ENCODE measurements around the gene UBTD2. TPM values are rescaled to one million over a fixed set of nuclear protein-coding genes. Genes with fewer than 3 reads are reported as not detected.

The UBTD2 gene
- polyA plus RNA-seq, 1 donor from 2014 or later, result 89.9 TPM

DNA sequence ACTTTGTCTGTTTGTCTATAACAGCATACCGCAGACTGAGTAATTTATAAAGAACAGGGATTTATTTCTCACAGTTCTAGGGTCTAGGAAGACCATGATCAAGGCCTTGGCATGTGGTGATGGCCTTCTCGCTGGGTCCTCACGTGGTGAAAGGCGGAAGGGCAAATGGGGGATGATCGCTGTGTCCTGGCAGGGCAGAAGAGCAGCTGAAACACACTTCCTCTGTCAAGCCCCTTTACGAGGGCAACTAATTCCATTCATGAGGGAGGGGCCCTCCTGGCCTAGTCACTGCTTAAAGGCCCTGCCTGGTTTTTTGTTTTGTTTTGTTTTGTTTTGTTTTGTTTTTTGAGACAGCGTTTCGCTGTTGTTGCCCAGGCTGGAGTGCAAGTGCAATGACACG, 41.9 kb upstream of the UBTD2 start:
- no peak for TF ChIP-seq RAD21 (conservative IDR thresholded peaks at IDR 0.05)
- TF ChIP-seq TAF1 (IDR thresholded peaks at IDR 0.05; ENCODE audit: low read depth), result no peak
- H3K36me3 ChIP-seq (ENCODE audit: insufficient read depth, low read length), result no peaks in the 10 kb centered on the region
- no peak overlapping the region for H3K27ac ChIP-seq (ENCODE audit: low read length)
- H3K79me2 ChIP-seq (replicated peaks; ENCODE audit: insufficient read depth, low read length), result no peaks in the 10 kb centered on the region
- no peaks in the 10 kb centered on the region for H4K20me1 ChIP-seq (ENCODE audit: insufficient read depth)
- no peaks in the 10 kb centered on the region for H3K27me3 ChIP-seq (ENCODE audit: insufficient read depth, low read depth, low read length)
- no peaks in the 10 kb centered on the region for H3K9me2 ChIP-seq (ENCODE audit: insufficient read depth, low read length)
- H3K4me3 ChIP-seq (ENCODE audit: low read length), result no peak overlapping the region
- H2AFZ ChIP-seq (ENCODE audit: low read depth, low read length), result no peak overlapping the region
- no peak overlapping the region for H3K9ac ChIP-seq (ENCODE audit: low read length)
- H3K9me3 ChIP-seq (ENCODE audit: low read length), result no peaks in the 10 kb centered on the region
- H3F3A ChIP-seq (ENCODE audit: insufficient read depth, low read length, poor library complexity, severe bottlenecking), result no peaks in the 10 kb centered on the region
- no peak overlapping the region for H3K4me2 ChIP-seq (ENCODE audit: low read length)

DNA sequence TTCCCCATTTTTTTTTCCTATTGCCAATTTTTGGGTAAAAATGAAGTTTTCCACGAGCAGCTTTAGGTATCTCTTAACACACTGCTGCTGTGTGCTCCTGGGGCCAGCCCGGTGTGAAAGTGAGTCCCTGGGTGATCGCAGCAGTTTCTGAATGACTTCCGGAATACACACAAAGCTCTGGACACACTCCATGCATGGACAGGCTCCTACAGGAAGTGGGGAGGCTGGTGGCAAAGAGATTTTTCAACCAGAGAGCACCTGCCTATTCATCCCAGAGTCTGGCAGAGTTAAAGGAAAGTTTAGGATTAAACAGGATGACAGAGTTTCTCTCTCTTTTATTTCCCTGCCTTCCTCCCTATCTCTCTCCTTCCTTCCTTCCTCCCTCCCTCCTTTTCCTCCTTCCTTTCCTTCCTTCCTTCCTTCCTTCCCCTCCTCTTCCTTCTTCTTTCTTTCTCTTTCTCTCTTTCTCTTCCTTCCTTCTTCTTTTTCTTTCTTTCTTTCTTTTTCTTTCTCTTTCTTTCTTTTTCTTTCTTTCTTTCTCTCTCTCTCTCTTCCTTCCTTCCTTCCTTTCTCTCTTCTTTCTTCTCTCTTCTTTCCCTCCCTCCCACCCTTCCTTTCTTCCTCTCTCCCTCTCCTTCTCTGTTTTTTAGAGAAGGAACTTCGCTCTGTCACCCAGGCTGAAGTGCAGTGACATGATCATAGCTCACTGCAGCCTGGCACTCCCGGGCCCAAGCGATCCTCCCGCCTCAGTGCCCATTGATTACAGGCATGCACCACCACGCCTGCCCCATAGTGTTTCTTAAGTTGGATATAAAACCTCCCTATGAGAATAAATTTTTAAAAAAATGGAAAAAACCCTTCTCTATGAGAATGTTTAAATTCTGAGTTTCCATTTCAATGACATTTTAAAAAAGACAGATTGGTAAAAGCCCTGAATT, 38.7 kb upstream of the UBTD2 start:
- no peak overlapping the region for H3K4me3 ChIP-seq (ENCODE audit: low read length)
- no peaks in the 10 kb centered on the region for H3F3A ChIP-seq (ENCODE audit: insufficient read depth, low read length, poor library complexity, severe bottlenecking)
- no peak overlapping the region for H2AFZ ChIP-seq (ENCODE audit: low read depth, low read length)

More for the DNA sequence above, 38.7 kb upstream of the UBTD2 start:
- H3K9me2 ChIP-seq (ENCODE audit: insufficient read depth, low read length), result no peaks in the 10 kb centered on the region
- H3K27ac ChIP-seq (ENCODE audit: low read length), result no peak overlapping the region
- H3K36me3 ChIP-seq (ENCODE audit: insufficient read depth, low read length), result no peaks in the 10 kb centered on the region
- H3K79me2 ChIP-seq (replicated peaks; ENCODE audit: insufficient read depth, low read length), result no peaks in the 10 kb centered on the region
- no peak overlapping the region for H3K4me2 ChIP-seq (ENCODE audit: low read length)
- no peak overlapping the region for H3K9ac ChIP-seq (ENCODE audit: low read length)
- H3K27me3 ChIP-seq (ENCODE audit: insufficient read depth, low read depth, low read length), result no peaks in the 10 kb centered on the region
- no peaks in the 10 kb centered on the region for H3K9me3 ChIP-seq (ENCODE audit: low read length)
- no peaks in the 10 kb centered on the region for H4K20me1 ChIP-seq (ENCODE audit: insufficient read depth)
- no peak for TF ChIP-seq EZH2 (IDR thresholded peaks at IDR 0.05; ENCODE audit: borderline replicate concordance, insufficient read depth, low read length, poor library complexity, severe bottlenecking)
- TF ChIP-seq, protein P1, sequence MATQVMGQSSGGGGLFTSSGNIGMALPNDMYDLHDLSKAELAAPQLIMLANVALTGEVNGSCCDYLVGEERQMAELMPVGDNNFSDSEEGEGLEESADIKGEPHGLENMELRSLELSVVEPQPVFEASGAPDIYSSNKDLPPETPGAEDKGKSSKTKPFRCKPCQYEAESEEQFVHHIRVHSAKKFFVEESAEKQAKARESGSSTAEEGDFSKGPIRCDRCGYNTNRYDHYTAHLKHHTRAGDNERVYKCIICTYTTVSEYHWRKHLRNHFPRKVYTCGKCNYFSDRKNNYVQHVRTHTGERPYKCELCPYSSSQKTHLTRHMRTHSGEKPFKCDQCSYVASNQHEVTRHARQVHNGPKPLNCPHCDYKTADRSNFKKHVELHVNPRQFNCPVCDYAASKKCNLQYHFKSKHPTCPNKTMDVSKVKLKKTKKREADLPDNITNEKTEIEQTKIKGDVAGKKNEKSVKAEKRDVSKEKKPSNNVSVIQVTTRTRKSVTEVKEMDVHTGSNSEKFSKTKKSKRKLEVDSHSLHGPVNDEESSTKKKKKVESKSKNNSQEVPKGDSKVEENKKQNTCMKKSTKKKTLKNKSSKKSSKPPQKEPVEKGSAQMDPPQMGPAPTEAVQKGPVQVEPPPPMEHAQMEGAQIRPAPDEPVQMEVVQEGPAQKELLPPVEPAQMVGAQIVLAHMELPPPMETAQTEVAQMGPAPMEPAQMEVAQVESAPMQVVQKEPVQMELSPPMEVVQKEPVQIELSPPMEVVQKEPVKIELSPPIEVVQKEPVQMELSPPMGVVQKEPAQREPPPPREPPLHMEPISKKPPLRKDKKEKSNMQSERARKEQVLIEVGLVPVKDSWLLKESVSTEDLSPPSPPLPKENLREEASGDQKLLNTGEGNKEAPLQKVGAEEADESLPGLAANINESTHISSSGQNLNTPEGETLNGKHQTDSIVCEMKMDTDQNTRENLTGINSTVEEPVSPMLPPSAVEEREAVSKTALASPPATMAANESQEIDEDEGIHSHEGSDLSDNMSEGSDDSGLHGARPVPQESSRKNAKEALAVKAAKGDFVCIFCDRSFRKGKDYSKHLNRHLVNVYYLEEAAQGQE (IDR thresholded peaks at IDR 0.05; ENCODE audit: borderline replicate concordance), result no peak
- TF ChIP-seq, protein P2, sequence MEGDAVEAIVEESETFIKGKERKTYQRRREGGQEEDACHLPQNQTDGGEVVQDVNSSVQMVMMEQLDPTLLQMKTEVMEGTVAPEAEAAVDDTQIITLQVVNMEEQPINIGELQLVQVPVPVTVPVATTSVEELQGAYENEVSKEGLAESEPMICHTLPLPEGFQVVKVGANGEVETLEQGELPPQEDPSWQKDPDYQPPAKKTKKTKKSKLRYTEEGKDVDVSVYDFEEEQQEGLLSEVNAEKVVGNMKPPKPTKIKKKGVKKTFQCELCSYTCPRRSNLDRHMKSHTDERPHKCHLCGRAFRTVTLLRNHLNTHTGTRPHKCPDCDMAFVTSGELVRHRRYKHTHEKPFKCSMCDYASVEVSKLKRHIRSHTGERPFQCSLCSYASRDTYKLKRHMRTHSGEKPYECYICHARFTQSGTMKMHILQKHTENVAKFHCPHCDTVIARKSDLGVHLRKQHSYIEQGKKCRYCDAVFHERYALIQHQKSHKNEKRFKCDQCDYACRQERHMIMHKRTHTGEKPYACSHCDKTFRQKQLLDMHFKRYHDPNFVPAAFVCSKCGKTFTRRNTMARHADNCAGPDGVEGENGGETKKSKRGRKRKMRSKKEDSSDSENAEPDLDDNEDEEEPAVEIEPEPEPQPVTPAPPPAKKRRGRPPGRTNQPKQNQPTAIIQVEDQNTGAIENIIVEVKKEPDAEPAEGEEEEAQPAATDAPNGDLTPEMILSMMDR (IDR thresholded peaks at IDR 0.05; ENCODE audit: poor library complexity, severe bottlenecking), result no peak
- no peak for TF ChIP-seq MXI1 (conservative IDR thresholded peaks at IDR 0.05; ENCODE audit: poor library complexity, severe bottlenecking)
- no peak for TF ChIP-seq TAF1 (IDR thresholded peaks at IDR 0.05; ENCODE audit: low read depth)
